GM10266 (cell line): ENCODE results near the gene BAG1.

Source experiments
- DNase-seq: peaks from one replicate; pipeline ENCODE4 v3.0.0; 2012; ENCODE audit errors: extremely low spot score
- TF ChIP-seq, protein P1 (sequence below): IDR thresholded peaks from 2 replicates; pipeline ENCODE4 v1.5.1; 2012; ENCODE audit warnings: mild to moderate bottlenecking, low read depth; ENCODE audit not compliant: control insufficient read depth, insufficient read depth; ENCODE audit errors: missing control alignments

The BAG1 gene

DNA sequence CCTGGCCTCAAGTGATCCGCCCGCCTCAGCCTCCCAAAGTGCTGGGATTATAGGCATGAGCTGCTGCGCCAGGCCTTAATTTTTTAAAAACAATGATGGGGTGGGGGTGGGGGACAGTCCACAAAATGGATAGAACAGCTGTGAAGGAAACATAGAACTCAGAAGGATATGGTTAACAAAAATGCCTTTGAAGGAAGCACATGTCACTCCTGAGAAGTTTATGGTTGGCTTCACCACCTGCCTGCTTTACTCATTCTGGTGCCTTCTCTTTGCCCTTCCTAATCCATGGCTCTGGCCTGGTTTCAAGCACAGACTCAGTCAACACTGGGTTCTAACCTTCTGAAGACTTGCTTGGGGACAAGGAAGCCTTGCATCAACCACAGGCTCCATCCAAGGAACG is 10.3 kb downstream of the BAG1 start:
- DNase-seq, result no peak
- TF ChIP-seq, protein P1, sequence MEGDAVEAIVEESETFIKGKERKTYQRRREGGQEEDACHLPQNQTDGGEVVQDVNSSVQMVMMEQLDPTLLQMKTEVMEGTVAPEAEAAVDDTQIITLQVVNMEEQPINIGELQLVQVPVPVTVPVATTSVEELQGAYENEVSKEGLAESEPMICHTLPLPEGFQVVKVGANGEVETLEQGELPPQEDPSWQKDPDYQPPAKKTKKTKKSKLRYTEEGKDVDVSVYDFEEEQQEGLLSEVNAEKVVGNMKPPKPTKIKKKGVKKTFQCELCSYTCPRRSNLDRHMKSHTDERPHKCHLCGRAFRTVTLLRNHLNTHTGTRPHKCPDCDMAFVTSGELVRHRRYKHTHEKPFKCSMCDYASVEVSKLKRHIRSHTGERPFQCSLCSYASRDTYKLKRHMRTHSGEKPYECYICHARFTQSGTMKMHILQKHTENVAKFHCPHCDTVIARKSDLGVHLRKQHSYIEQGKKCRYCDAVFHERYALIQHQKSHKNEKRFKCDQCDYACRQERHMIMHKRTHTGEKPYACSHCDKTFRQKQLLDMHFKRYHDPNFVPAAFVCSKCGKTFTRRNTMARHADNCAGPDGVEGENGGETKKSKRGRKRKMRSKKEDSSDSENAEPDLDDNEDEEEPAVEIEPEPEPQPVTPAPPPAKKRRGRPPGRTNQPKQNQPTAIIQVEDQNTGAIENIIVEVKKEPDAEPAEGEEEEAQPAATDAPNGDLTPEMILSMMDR, result no peak

DNA sequence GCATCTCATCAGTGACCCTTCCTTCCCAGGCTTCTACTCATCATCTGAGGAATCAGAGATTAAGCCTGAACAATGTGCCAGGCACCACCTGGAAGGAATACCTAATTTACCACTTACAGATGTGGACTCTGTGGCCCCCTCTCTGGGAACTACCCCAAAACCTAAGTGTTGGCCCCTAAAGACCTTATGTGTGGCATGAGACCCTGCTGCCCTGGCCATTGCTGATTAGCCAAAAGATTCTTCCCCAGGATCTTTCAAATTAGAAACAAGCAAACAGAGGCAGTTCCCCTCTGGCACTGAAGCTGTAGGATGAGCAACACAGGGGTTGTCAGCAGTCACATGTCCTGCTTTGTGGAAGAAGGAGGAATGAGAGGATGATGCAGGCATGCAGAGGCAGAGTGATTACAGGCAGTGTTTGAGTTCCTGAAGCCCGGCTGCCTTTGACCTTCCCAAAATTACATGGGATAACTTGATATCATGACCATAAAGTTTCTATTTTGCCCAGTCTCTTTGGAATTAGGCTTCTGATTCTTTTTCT is 14.0 kb downstream of the BAG1 start:
- no peak for DNase-seq
- TF ChIP-seq, protein P1, result no peak

- TF ChIP-seq, protein P1, result no peak
Observed at GRCh38 chr9:33249983-33250382, 14.5 kb downstream of the BAG1 start.

DNA sequence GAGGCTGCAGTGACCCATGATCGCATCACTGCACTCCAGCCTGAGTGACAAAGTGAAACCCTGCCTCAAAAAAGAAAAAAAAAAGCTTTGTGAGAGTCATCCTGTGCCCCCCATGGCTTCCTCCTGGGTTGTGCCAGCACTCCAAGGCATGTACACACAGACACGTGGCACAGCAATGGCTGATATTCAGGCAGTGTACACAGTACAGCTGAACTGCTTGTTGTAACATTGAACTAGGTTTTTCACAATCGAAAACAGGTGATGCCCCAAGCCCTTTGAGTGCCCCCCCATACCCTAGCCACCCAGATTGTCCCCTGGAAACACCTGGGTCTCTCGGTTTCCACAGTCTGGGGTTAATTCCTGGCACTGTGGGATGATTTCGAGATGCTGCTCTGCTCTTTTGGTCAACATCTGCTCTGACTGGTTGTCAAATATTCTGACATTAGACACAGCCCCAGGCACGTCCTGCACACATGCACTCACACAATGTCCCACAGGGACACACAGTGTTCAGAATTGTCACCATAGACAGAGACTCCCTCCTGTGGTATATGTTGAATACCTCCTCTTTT is 15.3 kb downstream of the BAG1 start:
- peak; percentile 23 for DNase-seq
- TF ChIP-seq, protein P1, result no peak

More at GRCh38 chr9:33249983-33250382, 14.5 kb downstream of the BAG1 start:
- DNase-seq, result no peak

GRCh38 chr9:33248606-33249005 is 15.9 kb downstream of the BAG1 start:
- DNase-seq, result no peak
- TF ChIP-seq, protein P1, result no peak

DNA sequence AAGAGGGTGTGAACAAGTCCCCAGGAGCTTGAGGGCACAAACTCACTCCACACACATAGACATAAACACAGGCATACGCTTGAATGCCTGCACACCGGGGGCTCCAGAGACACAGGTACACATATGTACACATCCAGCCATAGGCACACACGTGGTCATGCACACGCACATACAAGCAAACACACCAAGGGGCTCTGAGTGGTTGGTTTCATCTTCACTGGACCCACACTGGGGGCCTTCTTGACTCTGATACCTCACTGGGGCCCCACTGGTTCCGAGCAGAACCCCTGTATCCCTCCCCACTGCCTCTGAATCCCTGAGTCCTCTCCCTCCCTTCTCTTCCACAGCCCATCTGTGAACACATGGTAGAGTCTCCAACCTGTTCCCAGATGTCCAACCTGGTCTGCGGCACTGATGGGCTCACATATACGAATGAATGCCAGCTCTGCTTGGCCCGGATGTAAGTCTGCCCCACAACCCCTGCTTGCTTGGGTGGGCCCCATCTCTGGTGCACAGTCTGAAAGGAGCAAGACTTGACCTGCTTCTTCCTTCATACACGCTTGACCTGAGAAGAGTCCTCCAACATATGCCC is 18.1 kb downstream of the BAG1 start:
- TF ChIP-seq, protein P1, result no peak
- DNase-seq, result no peak

DNA sequence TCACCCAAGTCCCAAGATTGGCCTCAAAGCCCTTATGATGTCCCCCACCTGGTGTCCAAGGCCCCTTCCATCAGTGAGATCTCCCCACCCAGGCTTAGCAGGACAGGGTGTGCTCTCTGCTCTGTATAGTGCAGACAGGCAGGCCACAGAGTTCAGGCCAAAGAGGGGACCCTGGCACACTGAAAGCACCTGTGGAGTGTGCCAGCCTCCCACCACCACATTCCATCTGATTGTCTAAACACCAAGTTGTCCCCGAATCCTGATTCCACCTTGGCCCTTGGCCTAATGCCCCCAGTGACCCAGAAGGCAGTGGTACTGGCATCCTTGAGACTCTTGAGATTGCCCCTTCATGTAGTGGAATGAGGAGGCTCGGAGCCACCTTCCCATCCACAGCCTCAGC is 19.2 kb downstream of the BAG1 start:
- TF ChIP-seq, protein P1, result no peak

More for the DNA sequence above, 19.2 kb downstream of the BAG1 start:
- DNase-seq, result no peak
